Hepatocyte (in vitro differentiated cells): ENCODE results near the gene ADAMTS15. TPM values are rescaled to one million over a fixed set of nuclear protein-coding genes. Genes with fewer than 3 reads are reported as not detected.

Source experiments
- DNase-seq: peaks from one replicate; pipeline ENCODE4 v3.0.0-alpha.2; 2016; ENCODE audit warnings: low spot score
- H2AFZ ChIP-seq: fragments of 200-600 bp; sonication (generic); 2 replicates; pipeline ENCODE4 v1.6.0; 2016; ENCODE audit warnings: antibody characterized with exemption, mild to moderate bottlenecking
- H3K27ac ChIP-seq: fragments of 200-600 bp; sonication (generic); 2 replicates; pipeline ENCODE4 v1.5.1; 2016; ENCODE audit warnings: mild to moderate bottlenecking
- H3K27me3 ChIP-seq: fragments of 200-600 bp; sonication (generic); 2 replicates; pipeline ENCODE4 v1.6.1; 2016
- H3K36me3 ChIP-seq: fragments of 200-600 bp; sonication (generic); replicated peaks from 2 replicates; pipeline ENCODE4 v1.5.1; 2016; ENCODE audit warnings: low read depth; ENCODE audit not compliant: insufficient read depth
- H3K4me1 ChIP-seq: fragments of 200-600 bp; sonication (generic); 2 replicates; pipeline ENCODE4 v1.5.1; 2016; ENCODE audit warnings: mild to moderate bottlenecking, moderate library complexity; ENCODE audit not compliant: insufficient read depth
- H3K4me2 ChIP-seq: fragments of 200-600 bp; sonication (generic); 2 replicates; pipeline ENCODE4 v1.6.0; 2016
- H3K4me3 ChIP-seq: fragments of 200-600 bp; sonication (generic); 2 replicates; pipeline ENCODE4 v1.5.1; 2016; ENCODE audit warnings: mild to moderate bottlenecking
- H3K79me2 ChIP-seq: fragments of 200-600 bp; sonication (generic); 2 replicates; pipeline ENCODE4 v1.6.0; 2017; ENCODE audit warnings: mild to moderate bottlenecking
- H3K9me2 ChIP-seq: fragments of 200-600 bp; sonication (generic); replicated peaks from 2 replicates; pipeline ENCODE4 v1.6.0; 2017; ENCODE audit warnings: mild to moderate bottlenecking; ENCODE audit not compliant: insufficient read depth
- H3K9me3 ChIP-seq: fragments of 200-600 bp; sonication (generic); 2 replicates; pipeline ENCODE4 v1.5.1; 2016; ENCODE audit warnings: low read depth, mild to moderate bottlenecking
- H4K20me1 ChIP-seq: fragments of 200-600 bp; sonication (generic); 2 replicates; pipeline ENCODE4 v1.6.0; 2016; ENCODE audit warnings: mild to moderate bottlenecking; ENCODE audit not compliant: insufficient read depth, poor library complexity, severe bottlenecking
- CTCF ChIP-seq: fragments of 200-600 bp; sonication (generic); IDR thresholded peaks from 2 replicates; pipeline ENCODE4 v1.5.1; 2016; ENCODE audit warnings: antibody characterized with exemption, mild to moderate bottlenecking; ENCODE audit not compliant: poor library complexity
- EZH2 ChIP-seq: fragments of 200-600 bp; sonication (generic); IDR thresholded peaks from 2 replicates; pipeline ENCODE4 v1.6.1; 2016; ENCODE audit warnings: antibody characterized with exemption, mild to moderate bottlenecking, borderline replicate concordance
- EZH2phosphoT487 ChIP-seq: fragments of 200-600 bp; sonication (generic); IDR thresholded peaks from one replicate; pipeline ENCODE4 v1.6.1; 2018; ENCODE audit warnings: antibody characterized with exemption, mild to moderate bottlenecking, low read depth, moderate library complexity; ENCODE audit not compliant: unreplicated experiment, severe bottlenecking
- WGBS: methylation state at CpG from one replicate; pipeline ENCODE4 v1.1.6; 2016; ENCODE audit warnings: low lambda C conversion rate; ENCODE audit errors: missing lambda C conversion rate; 5-methylcytosine and 5-hydroxymethylcytosine counted together
- polyA plus RNA-seq: library from polyadenylated mRNA; unstranded; fragments of >200 nt; fragmentation: Nextera tagmentation; extraction: Ambion mirVana; gene quantifications from 2 replicates; pipeline ENCODE4 v1.2.1, GENCODE V29; 2016
- total RNA-seq: library from RNA; depleted of rRNA; stranded (reverse); fragments of >200 nt; gene quantifications from 2 replicates; pipeline ENCODE4 v1.2.3, GENCODE V29; 2014

ADAMTS15 gene
- total and polyA plus RNA-seq, 2 experiments from 2014 or later = 4.5 to 14.6 TPM

DNA sequence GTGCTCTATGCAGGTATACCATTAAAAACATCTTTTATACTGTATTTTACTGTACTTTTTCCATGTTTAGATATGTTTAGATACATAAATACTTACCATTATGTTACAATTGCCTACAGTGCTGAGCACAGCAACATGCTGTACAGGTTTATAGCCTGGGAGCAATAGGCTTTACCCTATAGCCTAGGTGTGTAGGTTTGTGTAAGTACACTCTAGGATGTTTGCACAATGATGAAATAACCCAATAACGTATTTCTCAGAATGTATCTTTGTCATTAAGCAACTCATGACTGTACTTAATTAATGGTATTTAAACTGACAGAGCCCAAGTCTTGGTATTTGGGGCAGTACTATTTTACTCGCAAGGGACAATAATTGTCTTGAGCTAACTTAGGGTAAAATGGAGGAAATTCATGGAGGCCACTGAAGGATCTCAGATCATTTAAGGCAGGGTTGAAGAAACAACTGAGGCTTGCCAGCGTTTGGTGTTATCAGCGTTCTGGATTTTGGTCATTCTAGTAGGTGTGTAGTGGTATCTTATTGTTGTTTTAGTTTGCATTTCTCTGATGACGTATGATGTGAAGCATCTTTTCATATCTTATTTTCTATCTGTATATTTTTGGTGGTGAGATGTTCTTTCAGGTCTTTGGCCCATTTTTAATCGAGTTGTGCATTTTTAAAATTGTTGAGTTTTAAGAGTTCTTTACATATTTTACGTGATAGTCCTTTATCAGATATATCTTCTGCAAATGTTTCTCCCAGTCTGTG lies 42.4 kb downstream of the ADAMTS15 start:
- Histone ChIP-seq H3K27me3 (no peaks in the 10 kb centered on the region), H3K79me2 (no peaks in the 10 kb centered on the region), H3K4me3 (no peak overlapping the region), H3K27ac (no peak overlapping the region), H3K9me2 (no peaks in the 10 kb centered on the region), H2AFZ (no peak overlapping the region), H3K4me2 (no peak overlapping the region), H4K20me1 (no peaks in the 10 kb centered on the region), H3K36me3 (no peaks in the 10 kb centered on the region), H3K4me1 (peaks cover 4% of the 10 kb centered on the region), H3K9me3 (no peaks in the 10 kb centered on the region)
- DNase-seq = no peak
- 88% methylated on average over 7 of the region's 7 CpGs for WGBS
- no peak for TF ChIP-seq EZH2
- TF ChIP-seq CTCF = no peak
- no peak for TF ChIP-seq EZH2phosphoT487

DNA sequence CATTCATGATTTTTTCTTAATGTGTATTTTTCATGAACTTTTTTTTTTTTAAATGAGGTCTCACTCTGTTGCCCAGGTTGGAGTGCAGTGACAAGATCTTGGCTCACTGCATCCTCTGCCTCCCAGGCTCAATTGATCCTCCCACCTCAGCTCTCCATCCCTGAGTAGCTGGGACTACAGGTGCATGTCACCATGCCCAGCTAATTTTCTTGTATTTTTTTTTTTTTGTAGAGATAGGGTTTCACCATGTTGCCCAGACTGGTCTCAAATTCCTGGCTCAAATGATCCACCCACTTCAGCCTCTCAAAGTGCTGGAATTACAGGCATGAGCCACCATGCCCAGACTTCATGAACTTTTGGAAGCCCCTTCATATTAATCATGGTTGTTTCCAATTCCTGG lies 49.7 kb downstream of the ADAMTS15 start:
- no peak for TF ChIP-seq EZH2
- TF ChIP-seq EZH2phosphoT487 = no peak
- TF ChIP-seq CTCF = no peak

DNA sequence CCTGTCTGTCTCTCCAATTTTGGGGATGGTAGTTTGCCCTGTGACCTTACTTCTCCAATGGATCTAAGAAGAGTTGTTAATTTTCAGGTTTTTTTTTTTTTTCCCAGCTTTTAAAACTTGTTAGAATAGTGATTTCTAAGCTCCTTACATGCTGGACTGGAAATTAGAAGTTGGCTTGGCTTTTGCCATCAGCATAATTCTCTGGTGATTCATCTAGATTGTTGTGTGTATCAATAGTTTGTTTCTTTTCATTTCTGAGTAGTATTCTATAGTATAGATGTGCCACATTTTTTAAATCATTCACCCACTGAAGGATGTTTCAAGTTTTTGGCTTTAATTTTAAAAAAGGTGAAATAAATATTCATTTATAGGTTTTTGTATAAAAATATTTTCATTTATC lies 51.4 kb downstream of the ADAMTS15 start:
- Histone ChIP-seq H3K9me2 (no peaks in the 10 kb centered on the region), H2AFZ (no peak overlapping the region), H3K36me3 (no peaks in the 10 kb centered on the region), H4K20me1 (no peaks in the 10 kb centered on the region), H3K4me2 (no peak overlapping the region), H3K27me3 (no peaks in the 10 kb centered on the region), H3K79me2 (no peaks in the 10 kb centered on the region), H3K9me3 (no peaks in the 10 kb centered on the region), H3K4me1 (no peaks in the 10 kb centered on the region), H3K27ac (no peak overlapping the region), H3K4me3 (no peak overlapping the region)
- no peak for TF ChIP-seq EZH2
- no peak for DNase-seq

More for the DNA sequence above, 49.7 kb downstream of the ADAMTS15 start:
- Histone ChIP-seq H3K9me3 (no peaks in the 10 kb centered on the region), H3K79me2 (no peaks in the 10 kb centered on the region), H3K4me3 (no peak overlapping the region), H3K4me2 (no peak overlapping the region), H4K20me1 (no peaks in the 10 kb centered on the region), H3K36me3 (no peaks in the 10 kb centered on the region), H3K27me3 (no peaks in the 10 kb centered on the region), H3K4me1 (no peaks in the 10 kb centered on the region), H3K9me2 (no peaks in the 10 kb centered on the region), H2AFZ (no peak overlapping the region), H3K27ac (no peak overlapping the region)
- no peak for DNase-seq

DNA sequence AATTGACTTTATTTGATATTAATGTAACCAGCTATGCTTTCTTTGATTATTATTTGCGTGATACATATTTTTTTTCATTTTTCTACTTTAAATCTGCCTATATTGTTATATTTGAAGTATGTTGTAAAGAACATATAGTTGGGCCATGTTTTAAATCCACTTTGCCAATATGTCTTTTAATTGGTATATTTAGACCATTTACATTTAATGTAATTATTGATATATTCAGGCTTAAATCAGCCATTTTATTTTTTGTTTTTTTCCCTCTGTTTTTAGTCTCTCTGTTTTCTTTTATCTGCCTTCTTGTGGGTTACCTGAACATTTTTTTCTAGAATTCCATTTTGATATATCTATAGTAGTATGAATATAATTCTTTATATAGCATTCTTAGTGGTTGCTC lies 55.9 kb downstream of the ADAMTS15 start:
- WGBS = 93% methylated on average over 1 of the region's 1 CpG
- Histone ChIP-seq H2AFZ (no peak overlapping the region), H3K36me3 (no peaks in the 10 kb centered on the region), H3K4me2 (no peak overlapping the region), H3K79me2 (no peaks in the 10 kb centered on the region), H3K27ac (no peak overlapping the region), H3K27me3 (no peaks in the 10 kb centered on the region), H3K9me3 (no peaks in the 10 kb centered on the region), H3K4me3 (no peak overlapping the region), H3K4me1 (no peaks in the 10 kb centered on the region), H4K20me1 (no peaks in the 10 kb centered on the region), H3K9me2 (no peaks in the 10 kb centered on the region)
- no peak for TF ChIP-seq CTCF
- TF ChIP-seq EZH2 = no peak
- no peak for TF ChIP-seq EZH2phosphoT487
- DNase-seq = no peak
